Panc1 (cell line): ENCODE data around the gene ZNF154. TPM values are rescaled to one million over a fixed set of nuclear protein-coding genes. Genes with fewer than 3 reads are reported as not detected.

Source experiments
- ATAC-seq: fragments of 200-7000 bp; cut with Tn5 transposase; 2 replicates; pipeline ENCODE4 v1.9.1; 2020; ENCODE audit warnings: mild to moderate bottlenecking, moderate library complexity
- BruUV-seq: library from RNA; stranded (reverse); fragments of 400-500 nt; replicated peaks from 2 replicates; lab custom pipeline; 2021; lab: Mats Ljungman, UMichigan
- CTCF ChIA-PET: fragments of 300-600 bp; sonication (Branson Sonifier 250); formaldehyde crosslinking; loops from one replicate; lab custom pipeline; 2022; ENCODE audit warnings: antibody characterized with exemption; lab: Charles Lee
- POLR2A ChIA-PET: fragments of 300-600 bp; sonication (Branson Sonifier 250); formaldehyde crosslinking; loops from one replicate; lab custom pipeline; 2022; ENCODE audit warnings: antibody characterized with exemption; lab: Charles Lee
- DNase-seq: peaks from one replicate; pipeline ENCODE4 v3.0.0-alpha.2; 2010; ENCODE audit warnings: low read depth, low spot score
- H3K27ac ChIP-seq: 2 replicates; pipeline ENCODE4 v1.5.1; 2011; ENCODE audit warnings: mild to moderate bottlenecking, low read length, inconsistent platforms
- H3K27me3 ChIP-seq: fragments of 200-500 bp; sonication (Bioruptor generic); 2 replicates; pipeline ENCODE4 v1.6.0; 2014; ENCODE audit warnings: low read length, inconsistent platforms; ENCODE audit not compliant: control insufficient read depth, insufficient read depth
- H3K36me3 ChIP-seq: fragments of 200-500 bp; sonication (Bioruptor generic); 2 replicates; pipeline ENCODE4 v1.5.1; 2014; ENCODE audit warnings: inconsistent platforms, mild to moderate bottlenecking, low read length, moderate library complexity; ENCODE audit not compliant: control insufficient read depth, insufficient read depth
- H3K4me1 ChIP-seq: 2 replicates; pipeline ENCODE4 v1.5.1; 2011; ENCODE audit warnings: inconsistent platforms, mild to moderate bottlenecking, low read length, moderate library complexity; ENCODE audit not compliant: control insufficient read depth, insufficient read depth
- H3K4me3 ChIP-seq, 2 experiments: 2 replicates each; pipeline ENCODE4 v1.5.1; 2011 to 2012; ENCODE audit warnings: low read depth in 2 of 2, low read length in 2 of 2, mild to moderate bottlenecking in 2 of 2, inconsistent platforms in 1 of 2, moderate library complexity in 1 of 2
- H3K9me3 ChIP-seq: fragments of 200-500 bp; sonication (Bioruptor generic); 2 replicates; pipeline ENCODE4 v1.5.1; 2014; ENCODE audit warnings: low read depth, mild to moderate bottlenecking, inconsistent platforms, low read length, moderate library complexity; ENCODE audit not compliant: control insufficient read depth, insufficient read depth
- CTCF ChIP-seq: fragments of 450-650 bp; IDR thresholded peaks from 2 replicates; pipeline ENCODE4 v1.5.1; 2017; ENCODE audit warnings: mild to moderate bottlenecking
- POLR2AphosphoS5 ChIP-seq: IDR thresholded peaks from 2 replicates; pipeline ENCODE4 v1.6.1; 2012; ENCODE audit warnings: mild to moderate bottlenecking, low read depth, low read length, moderate library complexity
- REST ChIP-seq, 2 experiments: IDR thresholded peaks; 2 replicates each; pipeline ENCODE4 v1.6.1; 2011 to 2012; ENCODE audit warnings: low read depth in 2 of 2, control low read depth in 1 of 2, low read length in 1 of 2, mild to moderate bottlenecking in 1 of 2, moderate library complexity in 1 of 2; ENCODE audit not compliant: insufficient read depth in 1 of 2
- SIN3A ChIP-seq: IDR thresholded peaks from 2 replicates; pipeline ENCODE4 v1.6.1; 2012; ENCODE audit warnings: low read depth, mild to moderate bottlenecking, low read length, moderate library complexity, borderline replicate concordance; ENCODE audit not compliant: insufficient read depth
- TCF7L2 ChIP-seq: IDR thresholded peaks from 2 replicates; pipeline ENCODE4 v1.6.1; 2011; ENCODE audit warnings: mild to moderate bottlenecking, low read depth, low read length, inconsistent platforms
- in situ Hi-C: cut with HindIII; loops from 2 replicates; pipeline ENCODE4 v1.10.0; 2016; ENCODE audit warnings: low sequenced_read_pairs, low pct_unique_long_range_greater_than_20kb
- intact Hi-C: fragments of 100-400 bp; cut with micrococcal nuclease; formaldehyde crosslinking; loops from one replicate; pipeline ENCODE4 v1.10.0; 2022; ENCODE audit not compliant: unreplicated experiment
- total RNA-seq: library from RNA; stranded (reverse); gene quantifications from one replicate; pipeline ENCODE4 v1.2.1, GENCODE V29; 2021; ENCODE audit not compliant: unreplicated experiment

The ZNF154 gene
- total RNA-seq, 1 experiment from 2014 or later = not detected

DNA sequence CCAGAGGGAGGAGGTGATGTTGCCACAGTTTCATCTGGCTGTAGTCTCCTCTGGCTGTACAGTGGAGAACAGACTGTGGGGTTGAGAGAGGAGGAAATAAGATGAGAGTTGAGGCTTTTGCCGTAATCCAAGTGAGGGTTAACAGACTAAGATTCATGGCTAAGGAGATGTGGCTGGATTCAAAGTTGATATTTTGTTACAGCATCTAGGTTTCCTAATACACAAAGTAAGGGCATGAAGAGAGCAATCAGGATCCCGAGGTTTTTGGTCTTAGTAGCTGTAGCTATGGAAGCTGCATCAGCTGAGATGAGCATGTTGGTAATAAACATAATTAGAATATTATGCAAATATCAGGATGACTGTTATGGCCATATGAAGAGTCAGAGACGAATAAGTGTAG is 39.0 kb upstream of the ZNF154 start:
- DNase-seq = no peak
- intact Hi-C loops = no loop called here
- Histone ChIP-seq H3K9me3 (peaks cover 49% of the 10 kb centered on the region), H3K4me1 (0 out of 2 replicates have a peak, but pooled peaks cover 2% of the 10 kb centered on the region), H3K36me3 (peaks cover 15% of the 10 kb centered on the region), H3K27ac (no peak overlapping the region), H3K4me3 (peak overlapping the region in 1 of 2 experiments; percentile 87; a peak in 2 of 4 replicates), H3K27me3 (no peaks in the 10 kb centered on the region)
- no TSS peak for BruUV-seq
- POLR2A ChIA-PET = no interaction called here
- in situ Hi-C loops = no loop called here
- CTCF ChIA-PET = no interaction called here
- no peak for ATAC-seq
- TF ChIP-seq CTCF (no peak), POLR2AphosphoS5 (no peak), SIN3A (no peak), TCF7L2 (no peak), REST (IDR thresholded peaks at IDR 0.05; ENCODE audit: insufficient read depth in 1 of 2, low read depth in 2 of 2, low read length in 1 of 2) (no peak)

- peaks cover 9% of the 10 kb centered on the region for H3K36me3 ChIP-seq
- BruUV-seq = no TSS peak
- H3K9me3 ChIP-seq = peaks cover 43% of the 10 kb centered on the region
- POLR2A ChIA-PET = interaction anchor here (0.6 kb wide), 1 partner anchor 57 kb away, joined by 5 read pairs; no protein-coding TSS in a partner anchor
- H3K27me3 ChIP-seq = no peaks in the 10 kb centered on the region
- no peak for ATAC-seq
- CTCF ChIA-PET = no interaction called here
- 0 out of 2 replicates have a peak, but pooled peaks cover 2% of the 10 kb centered on the region for H3K4me1 ChIP-seq
- H3K27ac ChIP-seq = peak overlapping the region; percentile 86
- DNase-seq = no peak
- in situ Hi-C loops (no loop called here), intact Hi-C loops (no loop called here)
- peak overlapping the region; percentile 72 to 87 for H3K4me3 ChIP-seq
- TF ChIP-seq SIN3A (no peak), CTCF (no peak), REST (IDR thresholded peaks at IDR 0.05; ENCODE audit: insufficient read depth in 1 of 2, low read depth in 2 of 2, low read length in 1 of 2) (no peak), POLR2AphosphoS5 (no peak), TCF7L2 (no peak)
These were observed 38.4 kb upstream of the ZNF154 start for GRCh38 chr19:57747472-57747807.
